Activated naive CD8-positive, alpha-beta T cell (primary cell): ENCODE results near the gene ACSF2.

ENCODE experiments used
- H3K27ac Mint-ChIP-seq: one replicate; pipeline ENCODE4 v1.8.0; 2021; ENCODE audit warnings: mixed read lengths
- H3K27me3 Mint-ChIP-seq: one replicate; pipeline ENCODE4 v1.8.0; 2021; ENCODE audit warnings: mixed read lengths
- H3K36me3 Mint-ChIP-seq: one replicate; pipeline ENCODE4 v1.8.0; 2021; ENCODE audit warnings: mixed read lengths
- H3K4me1 Mint-ChIP-seq: one replicate; pipeline ENCODE4 v1.8.0; 2021; ENCODE audit warnings: low read depth, mixed read lengths
- H3K4me3 Mint-ChIP-seq: one replicate; pipeline ENCODE4 v1.8.0; 2021; ENCODE audit warnings: mild to moderate bottlenecking, mixed read lengths
- H3K9me3 Mint-ChIP-seq: one replicate; pipeline ENCODE4 v1.8.0; 2021; ENCODE audit warnings: low read depth, mixed read lengths

Gene ACSF2

DNA sequence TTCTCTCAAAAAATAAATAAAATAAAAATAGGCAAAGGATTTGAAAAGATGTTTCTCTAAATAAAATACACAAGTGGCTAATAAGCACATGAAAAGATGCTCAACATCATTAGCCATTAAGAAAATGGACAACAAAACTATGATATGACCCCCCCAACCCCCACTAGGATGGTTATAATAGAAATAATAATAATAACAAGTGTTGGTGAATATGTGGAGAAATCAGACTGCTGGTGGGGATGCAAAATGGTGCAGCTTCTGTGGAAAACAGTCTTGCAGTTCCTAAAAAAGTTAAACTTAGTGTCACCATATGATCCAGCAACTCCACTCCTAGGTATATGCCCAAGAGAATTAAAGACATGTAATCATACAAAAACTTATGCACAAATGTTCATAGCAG is 73.3 kb downstream of the ACSF2 start:
- Mint-ChIP-seq H3K9me3 (no peaks in the 10 kb centered on the region), H3K27me3 (no peaks in the 10 kb centered on the region), H3K36me3 (no peaks in the 10 kb centered on the region)

DNA sequence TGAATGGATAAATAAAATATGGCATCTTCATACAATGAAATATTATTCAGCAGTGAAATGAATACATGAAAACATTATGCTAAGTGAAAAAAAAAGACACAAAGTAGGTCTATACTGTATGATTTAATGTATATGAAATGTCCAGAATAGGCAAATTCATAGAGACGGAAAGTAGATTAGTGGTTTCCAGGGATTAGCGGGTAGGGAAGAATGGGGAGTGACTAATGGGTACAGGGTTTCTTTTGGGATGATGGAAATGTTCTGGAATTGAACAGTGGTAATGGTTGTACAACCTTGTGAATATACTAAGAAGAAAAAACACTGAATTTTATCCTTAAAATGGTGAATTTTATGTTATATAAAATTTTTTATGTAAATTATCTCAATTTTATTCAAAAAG is 73.7 kb downstream of the ACSF2 start:
- H3K4me3 Mint-ChIP-seq: no peak overlapping the region
- H3K27ac Mint-ChIP-seq: no peak overlapping the region
- peaks cover 11% of the 10 kb centered on the region for H3K4me1 Mint-ChIP-seq
- no peaks in the 10 kb centered on the region for H3K36me3 Mint-ChIP-seq
- no peaks in the 10 kb centered on the region for H3K27me3 Mint-ChIP-seq
- no peaks in the 10 kb centered on the region for H3K9me3 Mint-ChIP-seq

More for the DNA sequence above, 73.3 kb downstream of the ACSF2 start:
- peaks cover 7% of the 10 kb centered on the region for H3K4me1 Mint-ChIP-seq
- no peak overlapping the region for H3K27ac Mint-ChIP-seq
- no peak overlapping the region for H3K4me3 Mint-ChIP-seq

DNA sequence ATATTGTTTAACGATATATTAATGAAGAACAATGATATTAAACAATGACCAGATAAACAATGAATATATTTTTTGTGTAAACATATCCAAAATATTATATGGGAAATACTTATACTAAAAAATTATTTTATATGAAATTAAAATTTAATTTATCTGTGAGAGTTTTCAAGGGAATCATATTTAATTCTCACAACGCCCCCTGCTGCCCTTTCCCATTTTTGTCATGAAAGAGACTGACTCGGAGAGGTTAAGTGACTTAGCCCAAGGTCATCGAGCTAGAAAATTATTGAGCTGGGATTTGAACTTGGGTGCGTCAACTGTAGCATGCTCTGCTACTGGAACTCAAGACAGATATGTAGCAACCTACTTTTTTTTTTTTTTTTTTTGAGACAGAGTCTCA is 75.0 kb downstream of the ACSF2 start:
- no peaks in the 10 kb centered on the region for H3K36me3 Mint-ChIP-seq
- no peaks in the 10 kb centered on the region for H3K27me3 Mint-ChIP-seq
- no peaks in the 10 kb centered on the region for H3K9me3 Mint-ChIP-seq
- no peak overlapping the region for H3K4me3 Mint-ChIP-seq
- H3K4me1 Mint-ChIP-seq: peaks cover 24% of the 10 kb centered on the region
- H3K27ac Mint-ChIP-seq: no peak overlapping the region

DNA sequence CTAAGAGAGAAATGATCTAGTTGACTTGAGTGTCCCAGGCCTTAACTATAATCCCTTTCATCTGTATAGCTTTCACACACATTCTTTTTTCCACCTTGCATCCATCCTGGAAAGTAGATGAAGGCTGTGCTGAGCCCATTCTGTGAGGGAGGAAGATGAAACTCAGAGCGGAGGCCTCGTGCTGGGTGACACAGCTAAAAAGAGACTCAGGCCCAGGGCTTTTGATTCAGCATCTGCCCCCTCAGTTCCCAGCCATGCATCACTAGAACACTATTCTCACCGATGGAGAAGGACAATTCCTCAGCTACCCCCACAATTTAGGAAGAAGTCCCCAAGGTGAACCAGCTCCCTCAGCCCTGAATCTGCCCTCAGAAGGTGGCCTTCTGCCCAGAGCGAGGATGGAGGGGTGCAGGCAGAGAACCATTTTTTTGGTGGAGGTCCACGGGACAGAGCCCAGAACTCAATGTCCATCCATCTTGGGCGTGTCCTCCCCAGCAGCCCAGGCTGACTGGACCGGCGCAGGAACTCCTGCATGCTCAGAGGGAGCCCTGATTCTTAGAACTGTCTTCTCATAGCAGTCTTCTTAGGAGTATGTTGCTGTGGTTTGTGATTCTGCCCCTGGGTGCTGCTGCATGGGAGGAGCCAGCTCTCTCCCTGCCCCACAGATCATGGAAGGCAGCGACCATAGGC is 76.4 kb downstream of the ACSF2 start:
- no peak overlapping the region for H3K4me3 Mint-ChIP-seq
- no peak overlapping the region for H3K27ac Mint-ChIP-seq
- no peaks in the 10 kb centered on the region for H3K27me3 Mint-ChIP-seq
- no peaks in the 10 kb centered on the region for H3K36me3 Mint-ChIP-seq
- no peaks in the 10 kb centered on the region for H3K9me3 Mint-ChIP-seq
- H3K4me1 Mint-ChIP-seq: peaks cover 24% of the 10 kb centered on the region

DNA sequence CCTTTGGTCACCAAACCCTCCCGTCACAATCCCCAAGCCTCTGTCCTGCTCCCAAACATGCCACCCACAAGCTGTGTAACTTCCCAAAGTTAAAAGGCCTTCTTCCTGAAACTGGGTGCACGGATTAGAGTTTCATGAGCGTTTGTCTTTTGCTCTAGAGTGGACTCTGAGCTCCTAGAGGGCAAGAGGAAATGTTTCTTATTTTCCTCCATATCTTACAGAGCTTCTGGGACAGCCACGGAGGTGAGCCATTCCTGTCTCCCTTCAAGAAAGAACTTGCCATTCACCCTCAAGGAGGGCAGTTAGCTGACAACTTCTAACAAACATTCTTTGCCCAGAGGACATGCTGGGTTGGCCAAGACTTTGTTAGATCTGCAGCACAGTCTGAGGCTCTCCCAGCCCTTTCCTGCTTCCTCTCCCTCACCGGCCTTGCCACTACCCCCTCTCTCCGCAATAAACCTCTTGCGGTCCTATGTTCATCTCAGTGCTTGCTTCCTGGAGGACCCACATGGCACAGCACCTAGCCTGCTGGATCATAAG is 79.6 kb downstream of the ACSF2 start:
- H3K4me3 Mint-ChIP-seq: no peak overlapping the region
- H3K4me1 Mint-ChIP-seq: peaks cover 41% of the 10 kb centered on the region
- no peaks in the 10 kb centered on the region for H3K9me3 Mint-ChIP-seq
- no peaks in the 10 kb centered on the region for H3K36me3 Mint-ChIP-seq
- peak overlapping the region; percentile 46 for H3K27ac Mint-ChIP-seq
- H3K27me3 Mint-ChIP-seq: no peaks in the 10 kb centered on the region

DNA sequence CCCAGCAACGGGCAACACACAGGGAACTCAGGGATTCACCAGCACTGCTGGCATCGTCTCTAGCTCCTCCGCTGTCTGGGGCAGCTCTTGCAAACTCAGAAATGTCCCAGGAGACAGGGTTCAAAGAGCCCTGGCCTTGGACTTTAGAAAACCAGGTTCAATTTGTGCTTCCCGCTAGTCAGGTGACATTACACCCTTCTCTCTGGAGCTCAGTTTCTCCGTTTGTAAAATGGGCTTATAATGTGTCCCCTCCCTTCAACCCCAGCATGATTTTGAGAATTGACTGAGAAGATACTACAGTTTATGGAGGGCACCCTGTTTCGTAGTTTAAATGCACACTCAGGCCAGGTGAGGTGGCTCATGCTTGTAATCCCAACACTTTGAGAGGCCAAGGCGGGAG is 80.3 kb downstream of the ACSF2 start:
- peak overlapping the region; percentile 28 for H3K27ac Mint-ChIP-seq

DNA sequence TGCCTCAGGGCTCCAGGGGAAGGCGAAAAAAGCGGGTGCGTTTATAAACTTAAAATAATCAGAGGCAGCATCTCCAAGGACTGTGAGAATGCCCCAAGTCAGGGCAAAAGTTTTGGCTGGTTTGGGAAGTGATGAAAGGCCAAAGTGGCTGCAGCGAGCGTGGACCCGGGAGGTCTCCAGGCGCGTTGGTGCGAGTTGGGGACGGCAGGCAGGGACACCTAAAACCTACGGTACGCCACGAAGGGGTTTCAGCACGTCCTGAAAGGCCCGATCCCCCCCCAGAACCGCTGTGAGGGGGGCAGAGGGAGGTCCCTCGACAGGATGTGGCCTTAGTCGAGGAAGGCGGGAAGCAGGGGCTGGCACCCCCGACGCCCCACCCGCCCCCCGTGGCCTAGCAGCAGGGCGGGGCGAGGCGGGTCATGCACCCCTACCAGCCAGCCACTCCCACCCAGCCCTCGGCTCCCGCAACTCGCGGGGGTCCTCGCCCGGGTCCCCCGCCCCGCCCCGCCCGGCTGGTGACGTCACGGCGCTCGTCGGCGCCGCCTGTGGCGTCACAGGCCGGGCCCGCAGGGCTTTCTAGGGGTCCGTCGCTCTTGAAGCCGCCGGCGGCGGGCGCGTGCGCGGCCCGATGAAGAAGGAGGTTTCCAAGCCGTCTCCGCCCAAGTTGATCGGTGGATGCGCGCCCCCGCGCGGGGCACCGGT is 82.0 kb downstream of the ACSF2 start, which contains the start of gene MYCBPAP:
Gene MYCBPAP (plus strand): TSS at position 569 of the 702 bp plus-strand sequence. CDS start 236 bp downstream, outside the sequence.
- no peaks in the 10 kb centered on the region for H3K9me3 Mint-ChIP-seq
- H3K36me3 Mint-ChIP-seq: no peaks in the 10 kb centered on the region
- no peaks in the 10 kb centered on the region for H3K27me3 Mint-ChIP-seq
- H3K4me3 Mint-ChIP-seq: peak within 1 kb of the TSS; percentile 95
- H3K27ac Mint-ChIP-seq: peak within 1 kb of the TSS; percentile 91
- peaks cover 54% of the 10 kb centered on the region for H3K4me1 Mint-ChIP-seq

More for the DNA sequence above, 80.3 kb downstream of the ACSF2 start:
- Mint-ChIP-seq H3K36me3 (no peaks in the 10 kb centered on the region), H3K9me3 (no peaks in the 10 kb centered on the region), H3K27me3 (no peaks in the 10 kb centered on the region), H3K4me3 (no peak overlapping the region), H3K4me1 (peaks cover 47% of the 10 kb centered on the region)

DNA sequence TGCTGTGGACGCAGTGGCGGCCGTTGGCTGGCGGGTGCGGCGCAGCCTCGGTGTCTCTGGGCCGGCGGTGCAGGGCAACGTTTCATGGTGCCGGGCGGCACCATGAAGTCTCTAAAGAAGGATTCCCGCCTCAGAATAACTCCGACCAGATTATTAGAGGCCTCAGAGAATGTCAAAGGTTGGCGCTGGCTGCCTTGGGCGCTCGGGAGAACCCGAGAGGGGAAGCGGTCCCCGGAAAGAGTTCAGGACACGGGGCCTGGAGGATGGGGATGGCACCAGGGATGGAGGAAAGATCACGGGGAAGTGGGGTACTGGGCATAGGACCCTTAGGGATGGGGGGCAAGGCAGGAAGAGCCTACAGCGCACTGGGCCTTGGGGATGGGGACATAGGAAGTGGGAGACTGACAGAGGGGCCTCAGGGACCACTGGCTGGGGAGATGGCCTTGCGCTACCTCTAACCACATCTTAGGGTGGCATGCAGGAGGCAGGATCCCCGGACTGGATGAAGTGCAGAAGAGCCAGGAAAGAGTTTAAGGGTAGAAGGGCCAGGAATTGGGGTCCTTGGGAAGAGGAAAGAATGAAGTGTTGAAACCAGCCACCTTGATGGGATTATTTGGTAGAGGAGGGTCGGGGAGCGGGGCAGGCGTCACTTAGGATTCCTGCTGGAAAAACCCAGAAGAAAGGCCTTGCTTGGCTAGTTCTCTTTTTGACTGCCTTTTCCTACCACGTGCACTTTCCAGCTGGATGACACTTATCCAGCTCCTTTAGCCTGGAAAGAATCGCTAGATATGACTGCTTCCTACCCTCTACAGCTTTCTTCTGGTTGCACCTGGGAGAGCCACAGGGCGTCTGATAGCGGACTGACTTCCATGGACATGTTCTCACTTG is 82.8 kb downstream of the ACSF2 start:
- Mint-ChIP-seq H3K9me3 (no peaks in the 10 kb centered on the region), H3K4me1 (peaks cover 50% of the 10 kb centered on the region), H3K27ac (peak overlapping the region; percentile 91), H3K36me3 (no peaks in the 10 kb centered on the region), H3K4me3 (peak overlapping the region; percentile 95), H3K27me3 (no peaks in the 10 kb centered on the region)

DNA sequence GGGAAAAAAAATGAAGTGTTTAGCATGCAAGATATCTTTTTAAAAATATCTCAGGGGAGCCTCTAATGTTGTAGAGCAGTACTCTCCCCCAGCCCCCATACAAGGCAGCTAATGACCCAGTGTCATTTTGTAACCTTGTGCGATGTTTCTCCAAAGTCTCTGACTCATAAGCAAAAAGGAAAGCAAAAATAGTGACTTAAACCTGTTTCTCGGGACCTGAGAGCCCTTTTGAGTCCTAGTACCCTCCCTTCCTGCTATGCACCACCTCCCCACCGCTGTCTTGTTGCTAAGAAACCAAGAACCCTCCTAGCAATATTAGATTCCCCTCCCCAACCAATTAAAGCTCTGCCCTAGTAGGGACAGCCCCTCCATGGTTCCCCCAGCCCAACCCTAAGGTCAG is 85.0 kb downstream of the ACSF2 start:
- Mint-ChIP-seq H3K9me3 (no peaks in the 10 kb centered on the region), H3K36me3 (no peaks in the 10 kb centered on the region), H3K27me3 (no peaks in the 10 kb centered on the region), H3K4me3 (no peak overlapping the region), H3K27ac (no peak overlapping the region), H3K4me1 (peaks cover 30% of the 10 kb centered on the region)

DNA sequence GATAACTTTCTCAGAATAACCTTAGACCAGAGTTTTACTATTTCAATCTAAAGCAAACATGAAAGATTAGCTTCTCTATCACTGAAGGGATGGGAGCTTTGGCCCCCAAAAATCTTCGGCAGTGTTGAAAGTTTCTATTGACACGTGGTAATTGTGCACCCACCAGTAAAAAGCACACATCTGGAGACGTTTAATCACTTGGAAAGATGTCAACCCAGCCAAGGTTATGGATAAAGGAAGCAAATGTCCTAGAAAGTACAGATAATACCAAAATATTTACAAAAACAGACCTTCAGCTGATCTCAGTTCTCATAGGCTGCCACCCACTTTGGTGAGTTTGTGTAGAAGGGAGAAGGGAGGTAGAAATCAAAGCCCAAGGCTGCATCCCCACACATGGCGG is 87.5 kb downstream of the ACSF2 start:
- Mint-ChIP-seq H3K27me3 (no peaks in the 10 kb centered on the region), H3K9me3 (no peaks in the 10 kb centered on the region), H3K4me1 (peaks cover 30% of the 10 kb centered on the region), H3K27ac (no peak overlapping the region), H3K36me3 (no peaks in the 10 kb centered on the region), H3K4me3 (no peak overlapping the region)

DNA sequence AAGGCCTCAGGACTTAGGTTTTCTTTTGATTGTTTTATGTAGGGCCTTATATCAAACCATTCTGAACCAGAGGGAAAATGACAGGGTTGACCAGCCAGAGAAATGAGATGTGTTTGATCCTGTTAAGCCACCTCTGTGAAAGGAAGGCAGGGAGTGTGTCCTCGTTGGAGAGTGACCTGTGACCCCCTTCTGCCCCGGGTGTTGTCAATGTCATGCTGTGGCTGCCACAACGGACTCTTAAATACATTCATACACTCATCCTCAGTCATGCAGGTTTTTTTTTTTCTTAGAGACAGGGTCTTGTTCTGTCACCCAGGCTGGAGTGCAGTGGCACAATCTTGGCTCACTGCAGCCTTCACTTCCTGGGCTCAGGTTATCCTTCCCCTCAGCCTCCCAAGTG is 88.4 kb downstream of the ACSF2 start:
- H3K4me3 Mint-ChIP-seq: no peak overlapping the region
- H3K36me3 Mint-ChIP-seq: no peaks in the 10 kb centered on the region
- no peaks in the 10 kb centered on the region for H3K9me3 Mint-ChIP-seq
- H3K4me1 Mint-ChIP-seq: peaks cover 22% of the 10 kb centered on the region
- no peak overlapping the region for H3K27ac Mint-ChIP-seq
- H3K27me3 Mint-ChIP-seq: no peaks in the 10 kb centered on the region

DNA sequence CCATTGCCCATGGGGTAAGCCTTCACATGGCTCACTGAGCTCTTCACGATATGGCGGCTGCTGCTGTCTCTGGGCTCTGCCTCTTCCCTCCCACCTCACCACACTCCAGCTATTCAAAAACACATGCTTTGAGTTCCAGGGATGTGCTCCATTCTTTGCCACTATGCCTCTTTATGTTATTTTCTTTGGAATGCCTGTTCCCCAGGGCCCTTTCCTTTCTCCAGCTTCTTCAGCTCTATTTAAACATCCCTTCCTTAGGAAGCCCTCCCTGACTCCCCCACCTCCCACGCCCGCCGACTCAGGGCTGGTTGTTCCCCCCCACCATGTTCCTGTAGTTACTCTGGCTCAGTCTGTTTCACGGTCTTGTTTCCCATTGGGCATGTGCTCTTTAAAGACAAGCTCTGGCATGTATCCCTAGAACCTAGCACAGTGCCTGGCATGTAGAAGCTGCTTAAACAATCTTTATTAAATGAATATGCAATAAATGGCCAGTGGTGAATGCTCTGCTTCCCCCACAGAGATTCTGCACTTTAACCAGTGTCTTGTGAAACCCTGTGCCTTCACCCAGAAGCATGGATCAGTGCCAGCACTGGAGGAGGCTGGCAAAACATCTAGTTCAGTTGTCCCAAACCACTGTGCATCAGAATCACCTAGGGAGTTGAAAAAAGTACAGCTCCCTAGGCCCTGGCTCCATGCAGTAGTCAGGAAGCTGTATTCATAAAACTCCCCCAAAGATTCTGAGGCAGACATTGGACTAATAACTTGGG is 89.1 kb downstream of the ACSF2 start:
- no peak overlapping the region for H3K4me3 Mint-ChIP-seq
- no peak overlapping the region for H3K27ac Mint-ChIP-seq
- no peaks in the 10 kb centered on the region for H3K36me3 Mint-ChIP-seq
- H3K27me3 Mint-ChIP-seq: no peaks in the 10 kb centered on the region
- H3K9me3 Mint-ChIP-seq: no peaks in the 10 kb centered on the region
- H3K4me1 Mint-ChIP-seq: peaks cover 18% of the 10 kb centered on the region

DNA sequence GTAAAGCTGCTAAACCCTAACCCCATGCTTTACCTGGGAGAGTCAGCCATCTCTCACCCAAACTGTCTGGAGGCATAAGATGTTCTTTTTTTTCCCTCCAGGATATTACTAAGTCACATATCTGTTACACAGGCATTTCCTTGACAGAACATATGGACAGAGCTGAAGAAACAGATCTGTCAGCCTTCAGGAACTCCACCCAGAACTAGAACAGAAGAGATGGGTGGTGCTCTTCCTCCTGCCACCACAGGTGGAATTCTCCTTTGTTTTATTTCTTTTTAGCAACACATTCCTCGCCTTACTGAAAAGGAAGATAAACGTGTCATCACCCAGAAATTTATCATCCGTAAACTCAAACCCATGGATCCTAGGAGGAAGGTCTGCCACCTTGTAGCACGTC is 91.0 kb downstream of the ACSF2 start:
- H3K9me3 Mint-ChIP-seq: no peaks in the 10 kb centered on the region
- H3K4me1 Mint-ChIP-seq: peaks cover 5% of the 10 kb centered on the region
- peaks cover 2% of the 10 kb centered on the region for H3K36me3 Mint-ChIP-seq
- no peak overlapping the region for H3K4me3 Mint-ChIP-seq
- H3K27me3 Mint-ChIP-seq: no peaks in the 10 kb centered on the region
- no peak overlapping the region for H3K27ac Mint-ChIP-seq
